Measurements from ENCODE around the gene HRC. TPM values are rescaled to one million over a fixed set of nuclear protein-coding genes. Genes with fewer than 3 reads are reported as not detected.

Gene HRC
- total RNA-seq, 1 donor from 2014 or later: 1.6 TPM

DNA sequence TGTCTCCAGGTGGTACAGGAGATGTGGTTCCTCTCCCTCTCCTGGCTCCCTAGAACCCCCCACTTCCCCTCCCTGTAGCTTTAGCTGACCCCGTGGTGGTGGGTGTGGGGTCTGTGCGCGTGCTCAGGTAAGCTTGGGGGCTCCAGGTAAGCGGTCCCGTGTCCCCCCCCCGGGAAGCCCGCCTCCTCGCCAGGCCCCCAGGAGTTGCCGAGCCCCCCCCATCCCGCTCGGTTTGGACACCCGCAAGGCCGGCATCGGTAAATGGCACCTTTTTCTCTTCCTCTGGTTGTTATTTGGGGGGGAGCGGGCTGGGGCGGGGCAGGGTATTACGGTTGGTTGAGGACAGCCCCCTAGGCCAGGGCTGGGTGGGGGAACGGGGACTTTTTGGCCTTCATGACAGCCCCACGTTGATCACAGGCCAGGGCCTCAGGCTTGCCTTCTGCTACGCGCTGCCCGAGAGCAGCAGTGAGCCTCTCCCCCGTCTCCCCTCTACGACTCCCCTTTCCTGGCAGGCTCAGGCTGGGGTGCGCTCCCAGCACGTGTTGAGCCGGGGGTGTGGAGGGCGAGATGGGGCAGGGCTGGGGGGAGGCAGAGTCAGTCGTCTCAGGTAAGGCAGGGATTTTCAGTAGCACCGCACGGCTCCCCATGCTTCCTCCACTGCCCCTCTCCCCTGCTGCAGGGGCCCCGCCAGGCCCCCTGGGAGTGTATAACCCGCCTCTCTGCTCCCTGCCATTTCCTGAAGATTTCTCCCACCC lies 51.7 kb downstream of the HRC start:
- Mint-ChIP-seq H3K9me3 (ENCODE audit: low read depth) (no peaks in the 10 kb centered on the region), H3K4me1 (ENCODE audit: low read depth) (no peaks in the 10 kb centered on the region), H3K36me3 (ENCODE audit: insufficient read depth) (peaks cover 29% of the 10 kb centered on the region), H3K27me3 (no peaks in the 10 kb centered on the region), H3K4me3 (ENCODE audit: low read depth) (no peak overlapping the region), H3K27ac (no peak overlapping the region)
- DNase-seq (ENCODE audit: low spot score, unreplicated experiment): no peak
- TF ChIP-seq, protein P1, sequence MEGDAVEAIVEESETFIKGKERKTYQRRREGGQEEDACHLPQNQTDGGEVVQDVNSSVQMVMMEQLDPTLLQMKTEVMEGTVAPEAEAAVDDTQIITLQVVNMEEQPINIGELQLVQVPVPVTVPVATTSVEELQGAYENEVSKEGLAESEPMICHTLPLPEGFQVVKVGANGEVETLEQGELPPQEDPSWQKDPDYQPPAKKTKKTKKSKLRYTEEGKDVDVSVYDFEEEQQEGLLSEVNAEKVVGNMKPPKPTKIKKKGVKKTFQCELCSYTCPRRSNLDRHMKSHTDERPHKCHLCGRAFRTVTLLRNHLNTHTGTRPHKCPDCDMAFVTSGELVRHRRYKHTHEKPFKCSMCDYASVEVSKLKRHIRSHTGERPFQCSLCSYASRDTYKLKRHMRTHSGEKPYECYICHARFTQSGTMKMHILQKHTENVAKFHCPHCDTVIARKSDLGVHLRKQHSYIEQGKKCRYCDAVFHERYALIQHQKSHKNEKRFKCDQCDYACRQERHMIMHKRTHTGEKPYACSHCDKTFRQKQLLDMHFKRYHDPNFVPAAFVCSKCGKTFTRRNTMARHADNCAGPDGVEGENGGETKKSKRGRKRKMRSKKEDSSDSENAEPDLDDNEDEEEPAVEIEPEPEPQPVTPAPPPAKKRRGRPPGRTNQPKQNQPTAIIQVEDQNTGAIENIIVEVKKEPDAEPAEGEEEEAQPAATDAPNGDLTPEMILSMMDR (IDR thresholded peaks at IDR 0.05; ENCODE audit: unreplicated experiment): no peak

DNA sequence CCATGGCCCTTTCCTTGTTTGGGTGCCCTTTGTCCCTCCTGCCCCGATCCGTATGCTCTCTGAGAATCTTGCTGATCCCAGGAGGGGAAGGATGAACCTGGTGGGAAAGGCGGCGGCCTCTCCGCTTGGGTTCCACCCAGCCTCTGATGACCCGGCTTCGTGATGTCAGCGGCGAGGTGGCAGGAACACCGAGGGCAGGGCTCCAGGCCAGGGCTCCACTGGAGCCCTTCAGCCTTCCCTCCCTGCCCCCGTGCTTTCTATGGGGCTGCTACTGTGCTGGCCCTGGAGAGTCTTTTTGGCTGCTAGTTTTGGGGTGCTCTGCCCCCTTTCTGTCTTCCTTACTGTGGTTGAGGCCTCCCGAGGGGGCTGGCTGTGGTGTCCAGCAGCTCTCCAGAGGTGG lies 52.9 kb downstream of the HRC start:
- no peak for DNase-seq (ENCODE audit: low spot score, unreplicated experiment)
- no peaks in the 10 kb centered on the region for H3K9me3 Mint-ChIP-seq (ENCODE audit: low read depth)
- peaks cover 31% of the 10 kb centered on the region for H3K36me3 Mint-ChIP-seq (ENCODE audit: insufficient read depth)
- H3K4me1 Mint-ChIP-seq (ENCODE audit: low read depth): no peaks in the 10 kb centered on the region
- no peak overlapping the region for H3K4me3 Mint-ChIP-seq (ENCODE audit: low read depth)
- H3K27ac Mint-ChIP-seq: no peak overlapping the region
- TF ChIP-seq, protein P1 (IDR thresholded peaks at IDR 0.05; ENCODE audit: unreplicated experiment): no peak
- H3K27me3 Mint-ChIP-seq: no peaks in the 10 kb centered on the region

Other genes starting within 250 kb of the HRC start
- gene DHDH, start 221.7 kb downstream of the HRC start, total RNA-seq: 1.1 and 1.8 TPM in 2 replicates
- gene BAX, start 200.5 kb downstream of the HRC start, total RNA-seq: 141 and 153 TPM in 2 replicates
- 2,544 and 2,716 TPM in 2 replicates for gene FTL, start 190.1 kb downstream of the HRC start, total RNA-seq
- gene GYS1, start 162.1 kb downstream of the HRC start, total RNA-seq: 57.4 and 65.8 TPM in 2 replicates
- 81.5 and 83.0 TPM in 2 replicates for gene RUVBL2, start 161.5 kb downstream of the HRC start, total RNA-seq
- gene LHB, start 138.3 kb downstream of the HRC start, total RNA-seq: not detected in 2 replicates
- gene CGB3, start 131.1 kb downstream of the HRC start, total RNA-seq: not detected in 2 replicates
- not detected in 2 replicates for gene CGB2, start 123.5 kb downstream of the HRC start, total RNA-seq
- not detected in 2 replicates for gene CGB1, start 118.5 kb downstream of the HRC start, total RNA-seq
- not detected in 2 replicates for gene CGB5, start 111.5 kb downstream of the HRC start, total RNA-seq
- not detected in 2 replicates for gene CGB8, start 106.3 kb downstream of the HRC start, total RNA-seq
- 0.38 and 0.80 TPM in 2 replicates for gene CGB7, start 97.6 kb downstream of the HRC start, total RNA-seq
- gene NTF4, start 90.6 kb downstream of the HRC start, total RNA-seq: 0.91 and 1.5 TPM in 2 replicates
- gene KCNA7, start 82.7 kb downstream of the HRC start, total RNA-seq: not detected in 2 replicates
- gene SNRNP70, start 69.9 kb downstream of the HRC start, total RNA-seq: 355 and 363 TPM in 2 replicates
- gene LIN7B, start 41.0 kb downstream of the HRC start, total RNA-seq: 7.0 and 9.3 TPM in 2 replicates
- gene C19orf73, start 36.3 kb downstream of the HRC start, total RNA-seq: 1.3 and 1.5 TPM in 2 replicates
- 6.7 and 8.5 TPM in 2 replicates for gene PPFIA3, start 35.9 kb downstream of the HRC start, total RNA-seq
- 16.9 and 17.7 TPM in 2 replicates for gene TRPM4, start 2.4 kb upstream of the HRC start, total RNA-seq
- 10.5 and 11.8 TPM in 2 replicates for gene SLC6A16, start 169.8 kb upstream of the HRC start, total RNA-seq
- not detected in 2 replicates for gene CD37, start 180.0 kb upstream of the HRC start, total RNA-seq
- gene TEAD2, start 207.0 kb upstream of the HRC start, total RNA-seq: 226 and 235 TPM in 2 replicates
- 3.6 and 5.2 TPM in 2 replicates for gene DKKL1, start 208.5 kb upstream of the HRC start, total RNA-seq
- not detected in 2 replicates for gene KASH5, start 232.9 kb upstream of the HRC start, total RNA-seq